ENCODE measurements around the gene MRPL51.
"Not testable (repeated sequence)": the region's sequence is repeated elsewhere in the genome, so short reads cannot be mapped to it uniquely, and the experiment has no call there.

Gene MRPL51

DNA sequence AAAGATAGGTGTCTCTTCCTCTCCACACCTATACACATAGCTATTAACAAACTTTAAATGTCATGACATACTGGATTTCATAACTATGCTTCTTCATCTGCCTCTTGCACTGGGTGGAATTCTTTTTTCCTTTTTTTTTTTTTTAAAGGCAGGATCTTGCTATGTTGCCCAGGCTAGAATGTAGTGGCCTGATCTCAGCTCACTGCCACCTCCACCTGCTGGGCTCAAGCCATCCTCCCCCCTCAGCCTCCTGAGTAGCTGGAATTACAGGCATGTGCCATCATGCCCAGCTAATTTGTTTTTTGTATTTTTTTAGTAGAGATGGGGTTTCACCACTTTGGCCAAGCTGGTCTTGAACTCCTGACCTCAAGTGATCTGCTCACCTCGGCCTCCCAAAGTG lies 4.8 kb downstream of the MRPL51 start:
- DNase-seq (ENCODE audit: low spot score): no peak

DNA sequence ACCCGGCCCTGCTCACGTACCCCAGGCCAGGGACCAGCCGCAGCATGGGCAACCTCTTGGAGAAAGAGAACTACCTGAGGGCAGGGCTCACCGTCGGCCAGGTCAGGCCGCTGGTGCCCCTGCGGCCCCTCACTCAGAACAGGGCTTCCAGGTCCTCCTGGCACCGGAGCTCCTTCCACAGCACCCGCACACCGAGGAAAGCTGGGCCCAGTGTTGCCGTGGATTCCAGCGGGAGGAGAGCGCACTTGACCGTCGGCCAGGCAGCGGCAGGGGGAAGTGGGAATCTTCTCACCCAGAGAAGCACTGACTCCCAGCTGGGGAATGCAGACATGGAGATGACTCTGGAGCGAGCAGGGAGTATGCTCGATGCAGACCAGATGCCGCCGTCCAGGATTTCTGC lies 14.6 kb downstream of the MRPL51 start:
- DNase-seq (ENCODE audit: low spot score): no peak

DNA sequence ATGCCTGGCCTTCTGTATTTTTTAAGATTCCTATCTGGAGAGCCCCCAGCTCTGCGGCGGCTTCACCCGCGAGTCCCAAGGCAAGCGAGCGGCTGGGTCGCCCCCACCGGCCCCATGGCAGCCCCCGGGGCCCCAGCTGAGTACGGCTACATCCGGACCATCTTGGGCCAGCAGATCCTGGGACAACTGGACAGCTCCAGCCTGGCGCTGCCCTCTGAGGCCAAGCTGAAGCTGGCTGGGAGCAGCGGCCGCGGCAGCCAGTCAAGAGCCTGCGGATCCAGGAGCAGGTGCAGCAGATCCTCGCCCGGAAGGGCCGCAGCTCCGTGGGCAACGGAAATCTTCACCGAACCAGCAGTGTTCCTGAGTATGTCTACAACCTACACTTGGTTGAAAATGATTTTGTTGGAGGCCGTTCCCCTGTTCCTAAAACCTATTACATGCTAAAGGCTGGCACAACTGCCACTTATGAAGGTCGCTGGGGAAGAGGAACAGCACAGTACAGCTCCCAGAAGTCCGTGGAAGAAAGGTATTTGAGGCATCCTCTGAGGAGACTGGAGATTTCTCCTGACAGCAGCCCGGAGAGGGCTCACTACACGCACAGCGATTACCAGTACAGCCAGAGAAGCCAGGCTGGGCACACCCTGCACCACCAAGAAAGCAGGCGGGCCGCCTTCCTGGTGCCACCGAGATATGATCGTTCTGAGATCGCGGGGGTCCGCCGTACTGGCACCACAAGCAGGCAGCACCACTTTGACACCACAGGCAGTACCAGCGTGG lies 15.3 kb downstream of the MRPL51 start:
- DNase-seq (ENCODE audit: low spot score): not testable (repeated sequence)

DNA sequence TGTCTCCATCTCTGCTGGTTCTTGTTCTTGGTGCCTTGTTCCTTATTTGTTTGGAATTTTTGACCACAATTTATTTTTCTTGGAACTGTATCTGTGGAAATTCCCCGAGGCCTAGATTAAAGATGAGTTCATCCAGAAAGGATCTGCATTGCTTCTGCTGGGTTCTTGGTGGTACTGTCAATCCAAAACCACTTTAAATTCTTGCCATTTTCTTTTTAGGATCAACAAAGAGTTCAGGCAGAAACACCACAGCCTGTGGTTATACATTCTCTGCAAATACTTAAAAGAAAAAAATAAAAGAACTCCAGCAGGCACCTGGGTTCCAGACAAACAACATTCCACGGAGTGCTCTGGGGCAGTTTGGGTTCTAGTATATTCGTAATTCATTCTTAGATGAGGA lies 16.6 kb downstream of the MRPL51 start:
- no peak for DNase-seq (ENCODE audit: low spot score)

DNA sequence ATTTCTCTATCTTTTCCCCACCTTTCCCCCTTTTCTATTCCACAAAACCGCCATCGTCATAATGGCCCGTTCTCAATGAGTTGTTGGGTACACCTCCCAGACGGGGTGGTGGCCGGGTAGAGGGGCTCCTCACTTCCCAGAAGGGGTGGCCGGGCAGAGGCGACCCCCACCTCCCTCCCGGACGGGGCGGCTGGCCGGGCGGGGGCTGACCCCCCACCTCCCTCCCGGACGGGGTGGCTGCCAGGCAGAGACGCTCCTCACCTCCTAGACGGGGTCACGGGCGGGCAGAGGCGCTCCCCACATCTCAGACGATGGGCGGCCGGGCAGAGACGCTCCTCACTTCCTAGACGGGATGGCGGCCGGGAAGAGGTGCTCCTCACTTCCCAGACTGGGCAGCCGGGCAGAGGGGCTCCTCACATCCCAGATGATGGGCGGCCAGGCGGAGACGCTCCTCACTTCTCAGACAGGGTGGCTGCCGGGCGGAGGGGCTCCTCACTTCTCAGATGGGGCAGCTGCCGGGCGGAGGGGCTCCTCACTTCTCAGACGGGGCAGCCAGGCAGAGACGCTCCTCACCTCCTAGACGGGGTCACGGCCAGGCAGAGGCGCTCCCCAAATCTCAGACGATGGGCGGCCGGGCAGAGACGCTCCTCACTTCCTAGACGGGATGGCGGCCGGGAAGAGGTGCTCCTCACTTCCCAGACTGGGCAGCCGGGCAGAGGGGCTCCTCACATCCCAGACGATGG lies 17.7 kb downstream of the MRPL51 start:
- DNase-seq (ENCODE audit: low spot score): not testable (repeated sequence)

DNA sequence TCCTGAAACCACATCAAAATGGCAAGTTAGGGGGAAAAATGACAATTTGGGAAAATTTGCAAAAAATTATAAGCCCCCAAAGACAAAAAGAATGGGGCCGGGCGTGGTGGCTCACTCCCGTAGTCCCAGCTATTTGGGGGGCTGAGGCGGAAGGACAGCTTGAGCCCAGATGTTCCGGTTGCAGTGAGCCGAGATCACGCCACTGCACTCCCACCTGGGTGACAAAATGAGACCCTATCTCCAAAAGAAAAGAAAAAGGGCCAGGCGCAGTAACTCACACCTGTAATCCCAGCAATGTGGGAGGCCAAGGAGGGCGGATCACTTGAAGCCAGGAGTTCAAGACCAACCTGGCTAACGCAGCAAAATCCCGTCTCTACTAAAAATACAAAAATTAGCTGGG lies 20.6 kb downstream of the MRPL51 start:
- DNase-seq (ENCODE audit: low spot score): no peak

DNA sequence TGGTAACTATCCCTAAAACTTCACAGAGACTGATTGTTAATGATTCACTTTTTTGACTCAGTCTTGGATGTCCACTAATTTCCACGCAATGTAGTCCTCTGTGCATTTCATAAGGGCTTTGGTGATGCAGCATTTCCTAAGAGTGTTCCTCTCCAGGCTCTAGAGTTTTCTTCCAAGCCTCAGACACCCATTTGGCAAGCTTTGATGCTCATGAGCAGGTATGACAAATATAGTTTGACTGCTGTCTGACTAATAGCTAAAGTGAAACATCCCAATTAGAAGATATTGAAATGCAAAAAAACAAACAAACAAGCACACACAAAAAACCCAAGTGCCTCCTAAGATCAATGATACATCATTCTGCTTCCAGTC lies 21.1 kb downstream of the MRPL51 start:
- no peak for DNase-seq (ENCODE audit: low spot score)

DNA sequence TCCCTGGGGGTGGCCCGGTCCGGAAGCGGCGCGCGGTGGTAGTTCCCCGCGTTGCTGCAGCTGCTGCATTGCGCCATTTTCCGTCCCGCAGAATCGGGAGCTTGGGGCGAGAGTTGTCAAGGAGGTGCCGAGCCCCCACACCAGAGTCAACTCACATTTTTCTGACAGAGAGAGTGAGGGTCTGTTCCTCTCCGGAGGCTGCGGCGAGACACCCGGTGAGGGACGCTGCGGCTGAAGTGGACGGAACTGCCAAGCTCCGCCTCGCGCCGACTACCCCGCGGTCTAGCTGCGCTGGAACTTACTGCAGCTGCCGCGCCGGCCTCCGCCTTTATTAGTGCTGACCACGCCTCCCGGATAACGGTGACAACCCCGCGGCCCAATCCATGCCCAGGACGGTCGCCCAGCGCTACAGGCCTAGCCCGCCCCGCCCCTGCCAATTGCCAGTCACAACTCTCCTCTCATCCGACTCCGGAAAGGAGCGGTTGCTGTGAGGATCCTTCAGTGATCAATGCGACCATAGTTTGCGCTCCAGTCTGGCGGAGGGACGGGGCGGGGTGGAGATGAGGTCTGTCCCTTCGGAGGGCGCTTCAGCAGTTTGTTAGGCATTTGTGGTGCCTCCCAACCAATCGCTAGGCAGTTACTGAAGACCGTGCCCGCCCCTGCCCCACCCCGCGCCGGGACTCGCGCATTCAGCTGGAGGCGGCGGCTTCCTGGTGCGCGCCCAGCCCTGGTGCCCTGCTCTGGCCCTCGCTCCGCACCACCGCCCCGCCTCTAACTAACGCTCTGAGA lies 22.5 kb downstream of the MRPL51 start, which contains the start of gene VAMP1:
Gene VAMP1 (minus strand): TSS at position 303 of the 789 bp plus-strand sequence. CDS start 146 bp downstream, at position 157.
- peak; percentile 97 for DNase-seq (ENCODE audit: low spot score)

DNA sequence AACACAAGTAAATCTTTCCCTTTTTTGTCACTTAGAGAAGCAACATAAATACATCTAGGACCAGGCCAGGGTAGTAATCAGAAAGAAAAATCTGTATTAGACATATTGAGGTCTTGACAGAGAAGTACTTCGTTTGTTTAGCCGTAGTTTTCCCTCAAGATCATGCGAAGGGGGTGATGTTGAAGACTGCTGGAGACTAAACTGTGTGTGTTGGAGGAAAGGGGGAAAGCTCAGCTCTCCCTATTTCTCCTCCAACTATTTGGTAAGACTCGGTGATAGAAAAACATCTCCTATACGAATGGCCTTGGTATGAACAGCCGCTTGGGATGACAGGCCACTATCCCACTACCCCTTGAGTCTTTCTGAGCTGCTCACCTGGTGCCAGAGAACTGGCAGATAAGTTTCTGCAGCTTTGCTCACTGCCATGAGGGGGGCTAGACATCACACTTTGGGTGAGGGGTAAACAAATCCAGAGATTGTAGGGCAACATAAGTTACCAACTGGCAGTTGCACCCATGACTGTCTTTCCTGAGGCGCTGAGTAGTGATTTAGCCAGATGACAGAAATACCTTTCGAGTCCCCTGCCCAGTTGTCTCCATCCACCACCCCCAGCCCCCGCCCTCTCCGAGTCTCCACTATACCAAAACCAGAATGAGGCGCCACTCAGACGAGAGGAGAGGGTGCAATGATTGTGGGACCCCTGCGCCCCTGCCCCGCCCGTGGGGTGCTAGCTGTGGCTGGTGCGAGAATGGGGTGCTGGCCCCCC lies 23.3 kb downstream of the MRPL51 start:
- DNase-seq (ENCODE audit: low spot score): no peak

DNA sequence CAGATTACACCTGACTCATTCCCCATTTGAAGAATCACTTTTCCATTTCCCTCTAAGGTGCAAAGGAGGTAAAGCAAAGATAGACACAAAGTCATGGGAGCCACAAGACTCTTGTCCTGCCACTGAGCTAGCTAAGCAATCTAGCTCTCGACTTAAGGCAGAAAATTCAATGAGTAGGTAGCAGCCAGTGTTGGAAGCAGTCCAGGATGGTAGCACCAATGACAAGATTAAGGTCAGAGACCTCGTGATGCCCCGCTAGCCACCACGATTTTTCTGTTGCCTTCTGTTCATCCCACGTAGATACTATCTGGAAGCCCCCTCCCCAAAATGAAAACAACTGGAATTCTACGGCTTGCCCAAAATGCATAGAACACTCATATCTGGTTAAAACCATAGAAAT lies 24.0 kb downstream of the MRPL51 start:
- no peak for DNase-seq (ENCODE audit: low spot score)

DNA sequence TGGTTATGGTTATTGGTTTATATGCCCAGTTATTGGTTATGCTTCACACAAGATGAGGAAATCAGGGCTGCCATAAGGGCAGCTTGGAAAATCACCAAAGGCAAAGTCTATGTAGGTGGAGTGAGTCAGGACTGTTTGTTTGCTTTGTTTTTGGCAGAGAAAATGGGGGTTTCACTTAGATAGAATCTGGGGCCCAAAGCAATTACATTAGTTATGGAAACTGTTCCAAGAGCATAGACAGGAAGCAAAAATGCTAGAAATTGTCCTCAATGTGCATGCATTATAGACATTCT lies 24.8 kb downstream of the MRPL51 start:
- no peak for DNase-seq (ENCODE audit: low spot score)

DNA sequence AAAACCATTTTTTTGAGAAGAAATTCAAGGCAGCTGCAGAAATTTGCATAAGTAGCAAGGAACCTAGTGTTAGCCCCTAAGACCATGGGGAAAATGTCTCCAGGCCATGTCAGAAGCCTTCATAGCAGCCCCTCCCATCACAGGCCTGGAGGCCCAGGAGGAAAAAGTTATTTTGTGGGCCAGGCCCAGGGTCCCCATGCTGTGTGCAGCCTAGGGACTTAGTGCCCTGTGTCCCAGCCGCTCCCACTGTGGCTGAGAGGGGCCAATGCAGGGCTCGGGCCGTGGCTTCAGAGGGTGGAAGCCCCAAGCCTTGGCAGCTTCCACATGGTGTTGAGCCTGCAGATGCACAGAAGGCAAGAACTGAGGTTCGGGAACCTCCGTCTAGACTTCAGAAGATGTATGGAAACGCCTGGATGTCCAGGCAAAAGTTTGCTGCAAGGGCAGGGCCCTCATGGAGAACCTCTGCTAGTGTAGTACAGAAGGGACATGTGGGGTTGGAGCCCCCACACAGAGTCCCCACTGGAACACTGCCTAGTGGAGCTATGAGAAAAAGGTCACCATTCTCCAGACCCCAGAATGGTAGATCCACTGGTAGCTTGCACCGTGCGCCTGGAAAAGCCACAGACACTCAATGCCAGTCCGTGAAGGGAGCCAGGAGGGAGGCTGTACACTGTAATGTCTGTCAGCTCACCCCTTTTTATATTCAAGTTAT lies 25.3 kb downstream of the MRPL51 start:
- DNase-seq (ENCODE audit: low spot score): not testable (repeated sequence)

DNA sequence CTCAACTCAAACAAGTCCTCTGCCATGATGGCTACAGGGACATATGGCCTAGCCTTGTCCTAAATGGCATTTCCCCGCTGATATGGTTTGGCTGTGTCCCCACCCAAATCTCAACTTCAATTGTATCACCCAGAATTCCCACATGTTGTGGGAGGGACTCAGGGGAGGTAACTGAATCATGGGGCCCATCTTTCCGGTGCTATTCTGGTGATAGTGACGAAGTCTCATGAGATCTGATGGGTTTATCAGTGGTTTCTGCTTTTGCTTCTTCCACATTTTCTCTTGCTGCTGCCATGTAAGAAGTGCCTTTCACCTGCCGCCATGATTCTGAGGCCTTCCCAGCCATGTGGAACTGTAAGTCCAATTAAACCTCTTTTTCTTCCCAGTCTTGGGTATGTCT lies 26.3 kb downstream of the MRPL51 start:
- not testable (repeated sequence) for DNase-seq (ENCODE audit: low spot score)

DNA sequence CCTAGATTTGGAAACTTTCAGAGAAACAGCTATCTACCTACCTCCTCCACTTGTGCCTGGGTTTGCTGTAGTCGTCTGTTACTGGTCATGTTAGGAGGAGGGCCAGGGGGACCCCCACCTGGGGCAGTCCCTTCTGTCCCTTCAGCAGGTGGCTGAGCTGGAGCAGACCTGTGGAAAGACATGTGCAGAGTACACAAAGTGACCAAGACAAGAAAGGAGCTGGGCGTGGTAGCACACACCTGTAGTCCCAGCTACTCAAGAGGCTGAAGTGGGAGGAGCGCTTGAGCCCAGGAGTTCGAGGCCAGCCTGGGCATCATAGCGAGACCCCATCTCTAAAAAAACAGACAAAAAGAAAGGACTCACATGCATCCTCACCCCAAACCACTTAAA lies 26.9 kb downstream of the MRPL51 start:
- DNase-seq (ENCODE audit: low spot score): no peak

DNA sequence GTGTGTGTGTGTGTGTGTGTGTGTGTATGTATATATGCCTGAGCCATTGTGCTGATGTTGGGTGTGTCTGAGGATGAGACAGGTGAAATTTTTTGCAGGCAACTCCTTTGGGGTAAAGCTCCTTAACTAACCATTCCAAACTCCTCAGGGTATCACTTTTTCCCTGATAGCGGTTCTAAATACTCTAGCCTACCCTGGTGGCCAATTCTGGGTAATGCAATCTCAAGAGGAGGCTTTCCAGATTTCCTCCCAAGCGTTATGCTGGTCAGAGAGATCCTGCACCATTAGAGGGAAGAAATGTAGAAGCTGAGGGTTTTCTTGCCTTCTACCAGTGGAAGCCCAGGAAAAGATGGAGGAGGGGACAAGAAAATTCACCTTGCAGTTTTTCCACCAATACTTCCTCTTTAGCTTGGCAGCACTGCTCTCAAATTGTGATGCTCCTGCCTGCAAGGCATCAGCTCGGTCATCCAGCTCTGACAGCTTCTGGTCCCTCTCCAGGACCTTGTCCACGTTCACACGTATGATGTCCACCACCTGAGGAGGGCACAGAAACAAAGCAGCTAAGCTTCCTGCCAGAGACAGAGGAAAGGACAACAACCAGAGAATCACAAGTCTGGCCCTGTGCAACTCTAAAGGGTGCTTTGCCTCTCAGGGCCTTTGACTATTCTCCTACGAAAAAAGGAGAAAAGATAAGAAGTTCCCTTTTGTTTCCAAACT lies 27.4 kb downstream of the MRPL51 start:
- DNase-seq (ENCODE audit: low spot score): peak; percentile 74

DNA sequence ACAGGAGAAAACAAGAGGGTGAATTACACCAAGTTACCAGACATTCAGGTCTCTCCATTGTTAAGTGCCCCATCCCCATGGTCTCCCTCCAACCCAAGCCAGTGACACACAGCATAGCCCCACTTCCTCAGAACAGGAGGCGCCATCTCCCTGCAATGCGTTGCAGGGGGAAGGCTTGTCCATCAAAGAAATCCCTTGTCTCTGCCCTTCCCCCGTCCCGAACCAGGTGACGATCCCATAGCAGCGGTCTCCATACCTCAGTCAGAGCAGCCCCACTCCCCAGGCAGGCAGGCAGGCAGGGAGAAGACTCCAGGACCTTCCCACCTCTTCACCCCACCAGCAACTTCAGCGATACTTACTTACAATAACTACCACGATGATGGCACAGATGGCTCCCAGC lies 28.5 kb downstream of the MRPL51 start:
- no peak for DNase-seq (ENCODE audit: low spot score)

DNA sequence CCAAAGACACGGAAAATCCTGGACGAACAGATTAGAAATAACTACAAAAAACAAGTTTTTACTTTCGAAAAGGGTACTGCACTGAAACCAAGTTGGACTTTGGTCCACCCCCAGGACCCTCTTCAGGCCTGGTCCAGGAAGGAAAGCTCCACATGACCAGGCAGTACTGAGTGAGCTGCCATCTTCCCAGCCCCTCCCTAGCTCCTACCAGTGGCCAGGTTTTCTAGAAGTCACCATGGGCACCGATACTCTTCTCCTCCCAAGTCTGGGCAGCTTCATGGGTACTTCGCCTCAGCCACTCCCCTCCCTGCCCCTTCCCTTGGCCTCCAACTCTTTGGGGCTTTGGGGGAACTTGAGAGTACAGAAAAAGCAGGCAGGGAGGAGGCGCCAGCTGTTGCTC lies 29.2 kb downstream of the MRPL51 start:
- no peak for DNase-seq (ENCODE audit: low spot score)

DNA sequence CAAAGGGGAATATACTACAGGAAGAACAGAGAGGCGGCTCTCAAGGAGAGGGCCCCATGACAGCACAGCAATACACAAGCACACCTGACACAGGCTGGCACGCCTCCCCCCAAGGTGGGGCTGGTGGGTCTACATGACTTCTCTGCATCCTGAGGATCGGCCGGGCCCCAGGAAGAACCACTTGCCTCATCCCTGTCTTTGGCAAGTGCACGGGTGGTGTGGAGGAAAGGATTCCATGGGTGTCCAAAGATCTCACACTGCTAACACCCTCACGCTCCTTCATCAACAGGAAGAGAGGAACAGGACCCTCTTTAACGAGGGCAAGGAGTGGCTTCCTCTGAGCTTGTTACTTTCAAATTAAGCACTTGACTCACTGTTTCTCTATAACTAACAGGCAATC lies 29.8 kb downstream of the MRPL51 start:
- DNase-seq (ENCODE audit: low spot score): peak; percentile 45

DNA sequence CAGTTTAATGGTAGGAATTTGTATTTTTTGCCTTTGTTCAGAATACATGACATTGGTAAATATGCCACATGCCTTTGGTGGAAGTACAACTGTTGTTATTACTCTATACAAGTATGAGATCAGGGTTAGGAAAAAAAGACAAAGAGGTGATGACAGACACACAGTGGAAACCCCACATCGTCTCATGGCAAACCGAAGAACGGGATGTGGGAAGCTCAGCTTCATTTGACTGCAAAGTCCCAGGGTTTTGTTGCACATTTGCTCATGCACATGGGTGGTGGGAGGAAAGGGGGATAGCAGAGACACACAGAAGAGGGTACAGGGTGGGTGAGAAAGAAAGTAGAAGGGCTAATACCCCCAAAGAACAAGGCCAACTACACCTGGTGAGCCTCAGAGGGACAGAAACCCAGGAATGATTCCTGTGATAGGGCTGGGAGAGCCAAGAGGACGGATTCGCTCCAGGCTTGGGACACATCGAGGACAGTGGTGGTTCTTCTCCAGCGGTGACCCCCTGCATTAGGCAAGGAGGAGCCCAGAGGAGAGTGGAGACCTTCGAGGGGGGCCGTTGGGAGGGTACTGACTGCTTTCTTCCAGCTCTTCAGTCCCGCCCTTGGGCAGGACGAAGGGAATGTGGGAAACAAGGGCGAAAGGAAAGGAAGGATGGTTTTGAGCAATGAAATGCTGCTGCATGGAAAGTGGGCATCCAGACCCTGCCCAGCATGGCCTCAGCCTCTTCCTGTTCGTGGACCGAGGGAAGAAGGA lies 30.6 kb downstream of the MRPL51 start:
- DNase-seq (ENCODE audit: low spot score): no peak
